Measurements from ENCODE around the gene MCF2L2.
A peak's percentile ranks its signal among the peaks of the same experiment; 100 is the strongest.

MCF2L2 gene

DNA sequence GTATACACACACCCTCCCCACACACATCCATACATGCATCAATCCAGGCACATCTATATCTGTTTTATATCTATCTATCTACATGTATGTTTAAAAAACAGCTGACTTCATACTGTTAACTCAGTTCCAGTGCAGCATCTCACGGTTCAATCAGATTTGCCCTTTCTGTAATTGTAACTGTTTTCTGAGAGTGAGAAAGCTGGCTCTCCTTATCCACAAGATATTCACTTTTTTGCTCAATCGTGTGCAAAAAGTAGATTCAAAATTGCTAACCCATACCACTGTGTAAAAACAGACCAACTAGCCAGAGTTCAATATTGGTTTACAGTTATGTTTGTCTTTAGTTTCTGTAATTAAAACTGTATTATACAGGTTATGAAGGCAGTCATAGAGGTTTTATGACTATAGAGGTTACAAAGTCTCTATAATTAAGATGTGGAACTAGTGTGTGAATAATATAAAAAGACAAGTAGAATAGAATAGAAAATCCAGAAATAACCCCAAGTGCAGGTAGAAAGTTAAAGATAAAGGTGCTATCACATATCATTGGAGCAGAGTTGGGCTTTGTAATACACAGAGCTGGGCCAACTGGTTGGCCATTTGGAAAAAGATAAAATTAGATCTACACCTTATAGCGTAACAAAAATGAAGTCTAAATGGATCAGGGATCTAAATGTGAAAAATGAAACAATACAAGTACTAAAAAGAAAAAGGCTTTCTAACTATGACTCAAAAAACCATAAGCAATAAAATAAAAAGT lies 20.1 kb upstream of the MCF2L2 start:
- TF ChIP-seq, protein P1, sequence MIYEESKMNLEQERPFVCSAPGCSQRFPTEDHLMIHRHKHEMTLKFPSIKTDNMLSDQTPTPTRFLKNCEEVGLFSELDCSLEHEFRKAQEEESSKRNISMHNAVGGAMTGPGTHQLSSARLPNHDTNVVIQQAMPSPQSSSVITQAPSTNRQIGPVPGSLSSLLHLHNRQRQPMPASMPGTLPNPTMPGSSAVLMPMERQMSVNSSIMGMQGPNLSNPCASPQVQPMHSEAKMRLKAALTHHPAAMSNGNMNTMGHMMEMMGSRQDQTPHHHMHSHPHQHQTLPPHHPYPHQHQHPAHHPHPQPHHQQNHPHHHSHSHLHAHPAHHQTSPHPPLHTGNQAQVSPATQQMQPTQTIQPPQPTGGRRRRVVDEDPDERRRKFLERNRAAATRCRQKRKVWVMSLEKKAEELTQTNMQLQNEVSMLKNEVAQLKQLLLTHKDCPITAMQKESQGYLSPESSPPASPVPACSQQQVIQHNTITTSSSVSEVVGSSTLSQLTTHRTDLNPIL (CRISPR knock-in tag; IDR thresholded peaks at IDR 0.05; ENCODE audit: low read depth) = no peak
- TF ChIP-seq ARNTL (CRISPR knock-in tag; IDR thresholded peaks at IDR 0.05; ENCODE audit: borderline replicate concordance, low read depth) = no peak
- TF ChIP-seq TOX (CRISPR knock-in tag; IDR thresholded peaks at IDR 0.05; ENCODE audit: borderline replicate concordance) = no peak
- no peak for TF ChIP-seq OSR1 (CRISPR knock-in tag; IDR thresholded peaks at IDR 0.05)
- no peak for TF ChIP-seq ZNF565 (CRISPR knock-in tag; conservative IDR thresholded peaks at IDR 0.05; ENCODE audit: low read depth)
- TF ChIP-seq GLIS3 (CRISPR knock-in tag; IDR thresholded peaks at IDR 0.05) = no peak
- TF ChIP-seq ISL1 (CRISPR knock-in tag; IDR thresholded peaks at IDR 0.05) = no peak
- TF ChIP-seq, protein P2, sequence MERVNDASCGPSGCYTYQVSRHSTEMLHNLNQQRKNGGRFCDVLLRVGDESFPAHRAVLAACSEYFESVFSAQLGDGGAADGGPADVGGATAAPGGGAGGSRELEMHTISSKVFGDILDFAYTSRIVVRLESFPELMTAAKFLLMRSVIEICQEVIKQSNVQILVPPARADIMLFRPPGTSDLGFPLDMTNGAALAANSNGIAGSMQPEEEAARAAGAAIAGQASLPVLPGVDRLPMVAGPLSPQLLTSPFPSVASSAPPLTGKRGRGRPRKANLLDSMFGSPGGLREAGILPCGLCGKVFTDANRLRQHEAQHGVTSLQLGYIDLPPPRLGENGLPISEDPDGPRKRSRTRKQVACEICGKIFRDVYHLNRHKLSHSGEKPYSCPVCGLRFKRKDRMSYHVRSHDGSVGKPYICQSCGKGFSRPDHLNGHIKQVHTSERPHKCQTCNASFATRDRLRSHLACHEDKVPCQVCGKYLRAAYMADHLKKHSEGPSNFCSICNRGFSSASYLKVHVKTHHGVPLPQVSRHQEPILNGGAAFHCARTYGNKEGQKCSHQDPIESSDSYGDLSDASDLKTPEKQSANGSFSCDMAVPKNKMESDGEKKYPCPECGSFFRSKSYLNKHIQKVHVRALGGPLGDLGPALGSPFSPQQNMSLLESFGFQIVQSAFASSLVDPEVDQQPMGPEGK (CRISPR knock-in tag; IDR thresholded peaks at IDR 0.05; ENCODE audit: borderline replicate concordance) = no peak
- TF ChIP-seq ESRRG (CRISPR knock-in tag; IDR thresholded peaks at IDR 0.05) = no peak
- TF ChIP-seq TCF4 (CRISPR knock-in tag; IDR thresholded peaks at IDR 0.05; ENCODE audit: borderline replicate concordance) = no peak
- TF ChIP-seq RARB (CRISPR knock-in tag; IDR thresholded peaks at IDR 0.05) = no peak
- no peak for TF ChIP-seq ZNF8 (CRISPR knock-in tag; IDR thresholded peaks at IDR 0.05)
- TF ChIP-seq, protein P3, sequence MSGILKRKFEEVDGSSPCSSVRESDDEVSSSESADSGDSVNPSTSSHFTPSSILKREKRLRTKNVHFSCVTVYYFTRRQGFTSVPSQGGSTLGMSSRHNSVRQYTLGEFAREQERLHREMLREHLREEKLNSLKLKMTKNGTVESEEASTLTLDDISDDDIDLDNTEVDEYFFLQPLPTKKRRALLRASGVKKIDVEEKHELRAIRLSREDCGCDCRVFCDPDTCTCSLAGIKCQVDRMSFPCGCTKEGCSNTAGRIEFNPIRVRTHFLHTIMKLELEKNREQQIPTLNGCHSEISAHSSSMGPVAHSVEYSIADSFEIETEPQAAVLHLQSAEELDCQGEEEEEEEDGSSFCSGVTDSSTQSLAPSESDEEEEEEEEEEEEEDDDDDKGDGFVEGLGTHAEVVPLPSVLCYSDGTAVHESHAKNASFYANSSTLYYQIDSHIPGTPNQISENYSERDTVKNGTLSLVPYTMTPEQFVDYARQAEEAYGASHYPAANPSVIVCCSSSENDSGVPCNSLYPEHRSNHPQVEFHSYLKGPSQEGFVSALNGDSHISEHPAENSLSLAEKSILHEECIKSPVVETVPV (CRISPR knock-in tag; IDR thresholded peaks at IDR 0.05) = no peak
- TF ChIP-seq ZFP3 (CRISPR knock-in tag; IDR thresholded peaks at IDR 0.05) = no peak
- TF ChIP-seq SNAI2 (CRISPR knock-in tag; IDR thresholded peaks at IDR 0.05) = no peak
- no peak for TF ChIP-seq ZNF70 (CRISPR knock-in tag; IDR thresholded peaks at IDR 0.05)
- no peak for TF ChIP-seq CSDC2 (CRISPR knock-in tag; IDR thresholded peaks at IDR 0.05)
- no peak for TF ChIP-seq PPARA (CRISPR knock-in tag; IDR thresholded peaks at IDR 0.05; ENCODE audit: borderline replicate concordance)
- TF ChIP-seq, protein P4, sequence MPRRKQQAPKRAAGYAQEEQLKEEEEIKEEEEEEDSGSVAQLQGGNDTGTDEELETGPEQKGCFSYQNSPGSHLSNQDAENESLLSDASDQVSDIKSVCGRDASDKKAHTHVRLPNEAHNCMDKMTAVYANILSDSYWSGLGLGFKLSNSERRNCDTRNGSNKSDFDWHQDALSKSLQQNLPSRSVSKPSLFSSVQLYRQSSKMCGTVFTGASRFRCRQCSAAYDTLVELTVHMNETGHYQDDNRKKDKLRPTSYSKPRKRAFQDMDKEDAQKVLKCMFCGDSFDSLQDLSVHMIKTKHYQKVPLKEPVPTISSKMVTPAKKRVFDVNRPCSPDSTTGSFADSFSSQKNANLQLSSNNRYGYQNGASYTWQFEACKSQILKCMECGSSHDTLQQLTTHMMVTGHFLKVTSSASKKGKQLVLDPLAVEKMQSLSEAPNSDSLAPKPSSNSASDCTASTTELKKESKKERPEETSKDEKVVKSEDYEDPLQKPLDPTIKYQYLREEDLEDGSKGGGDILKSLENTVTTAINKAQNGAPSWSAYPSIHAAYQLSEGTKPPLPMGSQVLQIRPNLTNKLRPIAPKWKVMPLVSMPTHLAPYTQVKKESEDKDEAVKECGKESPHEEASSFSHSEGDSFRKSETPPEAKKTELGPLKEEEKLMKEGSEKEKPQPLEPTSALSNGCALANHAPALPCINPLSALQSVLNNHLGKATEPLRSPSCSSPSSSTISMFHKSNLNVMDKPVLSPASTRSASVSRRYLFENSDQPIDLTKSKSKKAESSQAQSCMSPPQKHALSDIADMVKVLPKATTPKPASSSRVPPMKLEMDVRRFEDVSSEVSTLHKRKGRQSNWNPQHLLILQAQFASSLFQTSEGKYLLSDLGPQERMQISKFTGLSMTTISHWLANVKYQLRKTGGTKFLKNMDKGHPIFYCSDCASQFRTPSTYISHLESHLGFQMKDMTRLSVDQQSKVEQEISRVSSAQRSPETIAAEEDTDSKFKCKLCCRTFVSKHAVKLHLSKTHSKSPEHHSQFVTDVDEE (CRISPR knock-in tag; IDR thresholded peaks at IDR 0.05) = no peak
- TF ChIP-seq, protein P5, sequence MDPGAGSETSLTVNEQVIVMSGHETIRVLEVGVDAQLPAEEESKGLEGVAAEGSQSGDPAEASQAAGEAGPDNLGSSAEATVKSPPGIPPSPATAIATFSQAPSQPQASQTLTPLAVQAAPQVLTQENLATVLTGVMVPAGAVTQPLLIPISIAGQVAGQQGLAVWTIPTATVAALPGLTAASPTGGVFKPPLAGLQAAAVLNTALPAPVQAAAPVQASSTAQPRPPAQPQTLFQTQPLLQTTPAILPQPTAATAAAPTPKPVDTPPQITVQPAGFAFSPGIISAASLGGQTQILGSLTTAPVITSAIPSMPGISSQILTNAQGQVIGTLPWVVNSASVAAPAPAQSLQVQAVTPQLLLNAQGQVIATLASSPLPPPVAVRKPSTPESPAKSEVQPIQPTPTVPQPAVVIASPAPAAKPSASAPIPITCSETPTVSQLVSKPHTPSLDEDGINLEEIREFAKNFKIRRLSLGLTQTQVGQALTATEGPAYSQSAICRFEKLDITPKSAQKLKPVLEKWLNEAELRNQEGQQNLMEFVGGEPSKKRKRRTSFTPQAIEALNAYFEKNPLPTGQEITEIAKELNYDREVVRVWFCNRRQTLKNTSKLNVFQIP (CRISPR knock-in tag; IDR thresholded peaks at IDR 0.05; ENCODE audit: borderline replicate concordance, low read depth) = no peak
- ATAC-seq = peak; percentile 15; the same call in 2 of the 3 replicates

DNA sequence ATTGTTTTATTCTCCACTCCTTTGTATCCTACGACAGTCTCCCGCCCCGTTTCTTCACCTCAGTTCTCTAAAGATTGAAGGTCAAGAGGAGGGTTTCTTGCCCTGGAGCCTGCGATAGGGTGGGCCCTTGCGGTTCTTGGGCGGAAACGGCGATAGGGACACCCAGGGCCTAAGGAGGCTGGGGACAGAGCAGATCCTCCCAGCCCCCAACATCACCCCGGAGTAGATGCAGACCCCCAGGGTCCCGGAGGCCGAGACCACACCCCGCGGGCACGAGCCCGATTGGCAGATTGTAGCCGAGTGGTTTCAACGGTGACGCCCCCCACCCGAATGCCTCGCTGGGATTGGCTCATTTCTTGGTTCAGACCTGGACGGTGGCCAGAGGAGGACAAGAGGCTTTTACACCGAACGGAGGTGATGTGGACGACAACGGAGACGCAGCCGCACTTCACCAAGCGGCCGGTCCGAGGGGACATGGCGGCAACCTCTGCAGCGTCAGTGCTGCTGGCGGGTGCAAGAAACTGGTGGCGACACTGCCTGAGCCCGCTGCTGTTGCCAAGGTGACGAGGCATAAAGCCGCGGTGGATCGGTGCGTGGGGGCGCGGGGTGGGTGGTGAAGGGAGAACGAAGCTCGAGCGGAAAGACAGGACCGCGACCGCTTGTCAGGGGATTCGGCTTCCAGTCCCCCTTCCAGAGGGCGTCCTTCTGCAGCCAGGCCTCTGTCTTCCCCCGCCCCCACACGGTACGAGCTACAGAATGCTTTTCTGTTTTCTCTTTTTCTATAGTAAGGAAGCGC lies 19.0 kb upstream of the MCF2L2 start:
- peak; percentile 93 for ATAC-seq

More for the DNA sequence above, 19.0 kb upstream of the MCF2L2 start:
- TF ChIP-seq ARNTL (CRISPR knock-in tag; IDR thresholded peaks at IDR 0.05; ENCODE audit: borderline replicate concordance, low read depth) (no peak), ESRRG (CRISPR knock-in tag; IDR thresholded peaks at IDR 0.05) (no peak), RARB (CRISPR knock-in tag; IDR thresholded peaks at IDR 0.05) (no peak), CSDC2 (CRISPR knock-in tag; IDR thresholded peaks at IDR 0.05) (no peak), ZNF8 (CRISPR knock-in tag; IDR thresholded peaks at IDR 0.05) (no peak), OSR1 (CRISPR knock-in tag; IDR thresholded peaks at IDR 0.05) (no peak)

All from SK-N-SH treated with all-trans-retinoic acid at 6 μM for 48 hours (cell line).